RCC 7860 (cell line): ENCODE data around the gene PLEKHA7.
"Not testable (repeated sequence)": the region's sequence is repeated elsewhere in the genome, so short reads cannot be mapped to it uniquely, and the experiment has no call there.

Experiments used
- DNase-seq: peaks from one replicate; pipeline ENCODE4 v3.0.0-alpha.2; 2015; ENCODE audit warnings: low spot score
- FAIRE-seq: peaks from 2 replicates; lab custom pipeline; 2012; peaks lifted over from hg19 to GRCh38; lab: Jason Lieb, UNC

Gene PLEKHA7

DNA sequence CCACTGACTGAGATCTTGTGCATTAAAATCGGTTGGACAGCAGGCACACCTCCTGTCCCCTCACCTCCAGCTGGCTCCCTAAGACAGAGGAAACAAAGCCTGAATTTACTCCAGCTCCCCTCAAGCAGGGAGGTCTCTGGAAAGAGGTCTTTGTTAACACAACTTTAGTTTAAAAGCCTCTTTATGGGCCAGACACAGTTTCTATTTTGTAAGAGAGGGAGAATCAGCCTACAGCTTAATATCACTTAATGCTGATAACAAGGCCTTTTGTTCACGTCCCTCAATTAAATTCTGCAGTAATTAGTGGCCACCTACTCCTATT, 36.3 kb downstream of the PLEKHA7 start:
- DNase-seq (no peak), FAIRE-seq (no peak)

GRCh38 chr11:16977136-16977993, 36.8 kb downstream of the PLEKHA7 start:
- FAIRE-seq (no peak), DNase-seq (no peak)

GRCh38 chr11:16976379-16976778, 37.8 kb downstream of the PLEKHA7 start:
- no peak for FAIRE-seq
- DNase-seq, result no peak

DNA sequence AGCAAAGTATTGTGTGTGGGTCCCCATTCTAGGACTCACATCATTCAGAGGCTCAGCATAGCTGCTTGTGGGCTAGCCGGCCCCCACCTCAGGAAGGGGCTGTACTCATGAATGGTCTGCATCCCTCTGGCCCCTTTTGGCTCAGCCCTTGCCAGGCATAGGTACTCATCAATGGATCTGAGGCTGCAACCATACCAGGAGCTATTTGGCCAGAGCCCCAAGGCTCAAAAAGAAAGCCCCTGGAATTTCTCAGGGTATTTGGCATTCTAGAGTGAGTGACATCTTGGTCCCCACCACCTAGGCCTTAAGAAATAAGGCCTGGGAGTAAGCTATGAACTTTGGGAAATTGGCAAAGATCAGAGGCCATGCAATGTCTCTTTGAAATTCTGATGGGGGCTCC, 38.3 kb downstream of the PLEKHA7 start:
- FAIRE-seq, result no peak

GRCh38 chr11:16973338-16973964, 40.8 kb downstream of the PLEKHA7 start:
- DNase-seq, result no peak
- FAIRE-seq, result no peak

More for the DNA sequence above, 38.3 kb downstream of the PLEKHA7 start:
- DNase-seq, result no peak

- no peak for FAIRE-seq
- DNase-seq, result no peak
Measured at GRCh38 chr11:16969010-16969999, 44.9 kb downstream of the PLEKHA7 start.

DNA sequence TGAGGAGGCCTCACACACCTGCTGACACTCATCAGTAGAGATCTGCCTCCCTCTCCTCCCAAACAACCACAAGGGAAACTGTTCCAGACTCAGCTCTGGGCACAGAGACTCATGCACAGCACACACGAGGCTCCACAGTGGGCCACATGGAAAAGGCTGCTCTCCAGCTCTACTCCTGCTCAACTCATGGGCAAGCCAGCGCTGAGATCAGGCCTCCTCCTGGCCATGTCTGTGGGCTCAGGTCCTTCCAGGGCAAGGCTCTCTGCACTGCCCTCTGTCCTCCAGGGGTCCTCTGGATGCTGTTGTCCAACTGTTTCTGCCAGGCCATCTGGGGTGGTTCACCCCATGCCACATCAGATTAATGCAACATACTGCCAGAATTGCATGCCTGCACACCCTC, 46.0 kb downstream of the PLEKHA7 start:
- no peak for DNase-seq
- no peak for FAIRE-seq

DNA sequence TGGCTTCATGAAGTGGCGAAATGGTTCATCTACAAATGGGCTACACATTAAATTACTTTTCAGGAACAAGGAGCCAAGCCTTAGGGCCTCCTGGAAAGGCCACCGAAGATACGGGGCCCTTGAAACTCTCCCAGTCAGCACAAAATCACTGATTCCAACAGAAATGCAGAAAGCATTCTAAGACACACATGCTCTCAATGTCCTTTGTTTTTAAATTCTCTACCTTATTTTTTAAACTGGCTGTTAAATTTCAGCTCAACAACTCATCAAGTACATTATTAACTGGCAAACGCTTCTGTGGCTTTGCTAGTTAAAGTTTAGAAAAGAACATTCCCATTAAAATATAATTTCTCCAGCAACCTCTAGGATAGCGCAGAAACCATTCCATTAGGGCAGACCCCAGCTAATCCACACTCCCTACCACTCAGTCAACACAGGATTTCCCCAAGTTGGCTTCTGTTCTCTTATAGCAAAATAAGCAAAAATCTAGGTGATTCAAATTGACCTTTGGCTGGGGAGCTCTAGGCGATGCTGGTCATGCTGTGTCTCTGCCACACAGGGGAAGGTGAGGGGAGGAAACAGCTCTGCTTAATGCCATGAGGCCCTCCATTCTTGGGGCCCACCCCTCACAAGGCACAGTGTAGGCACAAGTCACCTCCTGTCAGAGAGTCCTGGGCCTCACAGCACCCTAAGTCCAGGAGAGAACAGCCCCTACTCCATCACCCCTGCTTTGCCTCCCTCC, 47.1 kb downstream of the PLEKHA7 start:
- DNase-seq (peak; percentile 41), FAIRE-seq (peak; percentile 89)

DNA sequence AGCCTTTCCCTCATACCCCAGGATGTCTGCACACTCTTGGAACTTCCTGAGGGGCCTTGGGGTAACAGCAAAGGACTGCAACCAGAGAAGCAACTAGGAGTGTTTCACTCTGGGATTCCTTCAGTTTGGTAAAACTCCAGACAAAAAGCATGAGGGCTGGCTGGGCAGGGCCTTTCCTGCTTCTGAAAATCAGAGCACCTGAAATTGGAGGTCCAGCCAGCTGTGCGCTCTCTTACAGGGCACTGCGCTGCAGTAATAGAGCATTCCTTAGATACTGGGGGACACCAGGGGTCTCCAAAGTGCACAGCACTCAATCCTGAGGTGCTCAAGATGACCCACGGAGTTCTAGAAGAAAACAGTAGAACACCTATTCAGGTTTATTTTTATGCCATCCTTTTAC, 49.7 kb downstream of the PLEKHA7 start:
- DNase-seq, result no peak
- FAIRE-seq, result no peak

DNA sequence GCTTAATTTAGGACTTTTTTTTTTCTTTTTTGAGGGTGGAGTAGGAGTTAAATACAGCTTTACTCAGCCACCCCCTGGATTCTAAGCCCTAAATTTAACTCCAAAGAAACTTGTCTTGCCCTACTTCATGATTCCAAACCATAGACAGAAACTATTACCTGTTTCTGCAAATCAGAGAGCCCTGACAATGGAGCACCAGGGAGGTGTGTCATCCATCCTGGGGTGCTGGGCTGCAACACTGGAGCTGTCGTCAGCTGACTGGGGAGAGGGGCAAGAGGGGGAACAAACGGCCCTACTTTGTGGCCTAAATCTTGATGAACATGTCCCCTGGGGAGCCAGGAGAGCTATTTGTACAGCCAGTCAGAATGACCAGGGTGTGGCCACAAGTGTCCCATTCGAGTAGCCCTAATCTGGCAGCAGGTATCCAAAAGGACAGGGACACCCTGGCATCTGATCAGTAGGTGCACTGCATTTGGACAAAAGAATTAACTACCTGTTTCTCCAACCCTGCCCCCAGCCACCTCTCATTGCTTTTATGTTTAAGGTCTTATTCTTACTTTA, 50.8 kb downstream of the PLEKHA7 start:
- DNase-seq, result no peak

GRCh38 chr11:16962589-16962988, 51.6 kb downstream of the PLEKHA7 start:
- FAIRE-seq, DNase-seq: not testable (repeated sequence)

More for the DNA sequence above, 50.8 kb downstream of the PLEKHA7 start:
- no peak for FAIRE-seq

GRCh38 chr11:16962146-16962545, 52.1 kb downstream of the PLEKHA7 start:
- FAIRE-seq, result no peak
- no peak for DNase-seq

- no peak for FAIRE-seq
Measured at GRCh38 chr11:16960250-16960649, 54.0 kb downstream of the PLEKHA7 start.

DNA sequence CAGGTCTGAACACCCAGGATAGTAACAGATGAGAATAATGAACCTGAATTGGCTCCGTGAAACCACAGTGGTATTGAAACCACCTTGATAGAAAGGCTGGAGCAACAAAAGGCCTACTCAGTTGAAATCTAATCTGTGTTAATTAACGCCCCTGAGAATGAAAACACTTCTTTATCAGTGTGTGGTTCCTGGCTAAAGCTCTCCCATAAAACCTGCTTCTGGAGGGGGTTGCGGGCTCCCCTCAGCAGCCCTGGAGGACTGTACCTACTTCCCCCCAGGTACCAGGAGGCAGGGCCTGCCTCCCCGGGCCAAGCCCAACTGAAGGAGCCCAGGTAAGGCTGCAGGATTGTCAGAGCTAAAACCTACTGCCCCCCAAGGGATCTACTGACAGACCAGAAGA, 54.6 kb downstream of the PLEKHA7 start:
- DNase-seq, result no peak
- no peak for FAIRE-seq

More at GRCh38 chr11:16960250-16960649, 54.0 kb downstream of the PLEKHA7 start:
- DNase-seq, result no peak

DNA sequence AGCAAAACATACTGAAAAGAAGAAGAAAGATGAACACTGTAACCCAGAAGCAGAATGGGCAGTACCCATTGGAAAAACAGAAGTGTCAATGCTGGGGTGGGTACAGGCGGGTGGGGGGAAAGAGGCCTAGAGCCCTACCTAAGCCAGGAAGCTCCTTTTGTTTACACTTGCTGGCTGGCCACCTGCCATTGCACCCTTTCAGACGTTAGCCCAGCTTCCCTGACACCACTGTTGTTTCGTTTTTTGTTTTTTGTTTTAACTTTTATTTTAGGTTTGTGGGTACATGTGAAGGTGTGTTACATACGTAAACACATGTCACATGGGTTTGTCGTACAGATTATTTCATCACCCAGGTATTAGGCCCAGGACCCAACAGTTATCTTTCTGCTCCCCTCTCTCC, 55.4 kb downstream of the PLEKHA7 start:
- DNase-seq, result no peak
- no peak for FAIRE-seq

DNA sequence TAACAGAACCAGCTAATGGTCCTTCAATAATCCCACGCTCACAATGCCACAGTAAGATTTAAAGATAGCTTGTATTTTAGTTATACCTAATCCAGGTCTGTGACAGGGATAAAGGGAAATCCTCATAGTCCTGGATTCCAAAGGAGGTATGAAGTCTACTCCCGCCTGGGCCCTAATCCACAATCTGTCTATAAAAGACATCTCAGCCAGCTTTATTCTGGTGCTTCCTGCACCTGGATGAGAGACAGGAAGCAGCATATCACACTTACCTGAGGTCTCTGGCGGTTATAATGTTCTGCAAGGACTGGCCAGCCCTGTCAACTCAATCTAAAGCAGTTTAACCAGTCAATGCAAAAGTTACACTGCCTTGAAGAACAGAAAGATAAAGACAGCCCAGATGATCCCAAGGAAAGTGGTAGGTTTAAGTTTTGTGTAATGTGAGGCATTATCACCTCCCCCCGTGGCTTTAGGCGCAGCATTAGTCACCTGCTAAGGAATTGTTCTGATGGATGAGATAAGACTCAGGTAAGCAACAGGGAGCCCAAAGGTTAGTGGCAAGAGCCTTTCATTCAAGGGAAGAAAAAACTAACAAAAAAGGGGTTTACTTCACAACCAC, 57.6 kb downstream of the PLEKHA7 start:
- DNase-seq (no peak), FAIRE-seq (no peak)

GRCh38 chr11:16953663-16954062, 60.6 kb downstream of the PLEKHA7 start:
- FAIRE-seq (no peak), DNase-seq (no peak)

- DNase-seq (no peak), FAIRE-seq (no peak)
Measured at GRCh38 chr11:16946477-16947282, 67.5 kb downstream of the PLEKHA7 start.
